Measurements from ENCODE around the gene NPBWR2. TPM values are rescaled to one million over a fixed set of nuclear protein-coding genes. Genes with fewer than 3 reads are reported as not detected.
A peak's percentile ranks its signal among the peaks of the same experiment; 100 is the strongest.

Gene NPBWR2
- total and polyA plus RNA-seq, 9 of the 15 experiments (the other 6 are each of a cell fraction or from before 2014, with no cell fraction given) = not detected

- in situ Hi-C loops (cut with MboI) = no loop called here
- H3K9me3 ChIP-seq (replicated peaks; ENCODE audit: control insufficient read depth, insufficient read depth, low read depth, low read length) = no peaks in the 10 kb centered on the region
- H3K4me2 ChIP-seq (ENCODE audit: insufficient read depth, low read length) = no peak overlapping the region
- no peak for ATAC-seq
- no peak for DNase-seq (ENCODE audit: extremely low read depth in 1 of 4, low spot score in 3 of 4)
- 77% methylated on average over 29 of the region's 39 CpGs for WGBS (ENCODE audit: insufficient coverage, low coverage, missing lambda C conversion rate)
- no peak for FAIRE-seq
- no peaks in the 10 kb centered on the region for H4K20me1 ChIP-seq (replicated peaks; ENCODE audit: control insufficient read depth, insufficient read depth, low read length)
- H3K4me3 ChIP-seq = no peak overlapping the region
- BruUV-seq (replicated peaks) = no TSS peak
- no peaks in the 10 kb centered on the region for H3K9me1 ChIP-seq (ENCODE audit: control insufficient read depth, insufficient read depth, low read length)
- no peaks in the 10 kb centered on the region for H3K27me3 ChIP-seq (ENCODE audit: control insufficient read depth in 2 of 2, insufficient read depth in 2 of 2, low read length in 2 of 2)
- H3K27ac ChIP-seq (ENCODE audit: extremely low read depth, low read depth, low read length) = no peak overlapping the region; the same call in 2 of the 3 replicates
- ChIA-PET POLR2A (interaction anchor here (0.6 to 1.0 kb wide), 3 partner anchors 8 to 193 kb away, joined by 3 read pairs; no protein-coding TSS in a partner anchor), CTCF (ENCODE audit: low intra/inter-chr PET ratio) (interaction anchor here (1.8 kb wide), 1 partner anchor 19 kb away, joined by 9 read pairs; no protein-coding TSS in a partner anchor)
- H3K79me2 ChIP-seq (ENCODE audit: control insufficient read depth, insufficient read depth, low read length) = no peaks in the 10 kb centered on the region
- 0 out of 2 replicates have a peak overlapping the region, but pooled peaks have one; percentile 55 for H2AFZ ChIP-seq (ENCODE audit: low read depth, low read length)
- intact Hi-C loops (cut with micrococcal nuclease) = no loop called here
- peaks cover 17 to 64% of the 10 kb centered on the region in 2 experiments for H3K4me1 ChIP-seq (replicated peaks in 1 of 2; ENCODE audit: control insufficient read depth in 2 of 2, insufficient read depth in 2 of 2, low read length in 2 of 2)
- no peaks in the 10 kb centered on the region for H3K36me3 ChIP-seq (ENCODE audit: control insufficient read depth, insufficient read depth, low read length)
- H3K9ac ChIP-seq (ENCODE audit: insufficient read depth in 1 of 2, low read depth in 2 of 2, low read length in 2 of 2) = peak overlapping the region in 1 of 2 experiments; percentile 44; a peak in 3 of 4 replicates
- TF ChIP-seq UBTF (IDR thresholded peaks at IDR 0.05; ENCODE audit: borderline replicate concordance in 1 of 2, low read depth in 2 of 2, low read length in 2 of 2) (no peak), CREB1 (IDR thresholded peaks at IDR 0.05) (no peak), CREB1 (CRISPR knock-in tag; IDR thresholded peaks at IDR 0.05) (no peak), ZFX (CRISPR knock-in tag; IDR thresholded peaks at IDR 0.05) (no peak; the same call in 1 of the 2 replicates), SIX5 (IDR thresholded peaks at IDR 0.05; ENCODE audit: borderline replicate concordance in 1 of 2, insufficient read depth in 1 of 2, low read depth in 1 of 2, low read length in 2 of 2) (no peak), MAX (CRISPR knock-in tag; IDR thresholded peaks at IDR 0.05) (peak; percentile 15; the same call in 1 of the 2 replicates), SAFB2 (IDR thresholded peaks at IDR 0.05; ENCODE audit: borderline replicate concordance, low read depth, low read length, severe bottlenecking) (no peak), TOE1 (IDR thresholded peaks at IDR 0.05; ENCODE audit: borderline replicate concordance) (no peak), TOE1 (CRISPR knock-in tag; IDR thresholded peaks at IDR 0.05; ENCODE audit: borderline replicate concordance, low read depth) (0 out of 2 replicates have a peak, but pooled peaks have one; percentile 22), MLLT1 (IDR thresholded peaks at IDR 0.05) (peak in 1 of 2 experiments; percentile 41; a peak in 1 of 4 replicates), SRSF9 (IDR thresholded peaks at IDR 0.05; ENCODE audit: borderline replicate concordance, low read depth, low read length) (no peak), YY1 (IDR thresholded peaks at IDR 0.05; ENCODE audit: borderline replicate concordance in 1 of 3, control insufficient read depth in 1 of 3, extremely low read depth in 1 of 3, insufficient read depth in 3 of 3, insufficient read length in 1 of 3, insufficient replicate concordance in 2 of 3, low read depth in 1 of 3, low read length in 2 of 3) (no peak), SRSF7 (optimal IDR thresholded peaks at IDR 0.05; ENCODE audit: low read depth, low read length) (no peak), THRB (CRISPR knock-in tag; conservative IDR thresholded peaks at IDR 0.05) (no peak)
Observed at GRCh38 chr20:64056889-64057627, 50.3 kb downstream of the NPBWR2 start.
